NCI-H2029 treated with DMSO at 0.1 percent for 48 hours (cell line): ENCODE measurements around the gene PLXNA3.

Source experiments
- DNase-seq: peaks from one replicate; lab custom pipeline; 2025; lab: John Stamatoyannopoulos, UW

The PLXNA3 gene

GRCh38 chrX:154435171-154435733 is 22.8 kb upstream of the PLXNA3 start:
- DNase-seq, result no peak

- no peak for DNase-seq
Observed at GRCh38 chrX:154436374-154436982, 21.6 kb upstream of the PLXNA3 start.

- DNase-seq, result no peak
Observed at GRCh38 chrX:154436983-154437752, 20.9 kb upstream of the PLXNA3 start, which contains the start of gene GDI1. Gene GDI1 (plus strand): TSS chrX:154437154. CDS start chrX:154437255, 101 bp downstream.

GRCh38 chrX:154437971-154438893 is 19.8 kb upstream of the PLXNA3 start:
- DNase-seq, result no peak

- DNase-seq, result no peak
Observed at GRCh38 chrX:154439841-154440240, 18.2 kb upstream of the PLXNA3 start.

- DNase-seq, result no peak
Observed at GRCh38 chrX:154440623-154441357, 17.3 kb upstream of the PLXNA3 start.

GRCh38 chrX:154441564-154441963 is 16.5 kb upstream of the PLXNA3 start:
- no peak for DNase-seq

GRCh38 chrX:154441984-154442707 is 15.9 kb upstream of the PLXNA3 start:
- DNase-seq, result no peak

- no peak for DNase-seq
Observed at GRCh38 chrX:154443479-154443910, 14.6 kb upstream of the PLXNA3 start.

GRCh38 chrX:154443992-154444754 is 13.9 kb upstream of the PLXNA3 start, which contains the start of gene FAM50A:
Gene FAM50A (plus strand): TSS chrX:154444141. CDS start chrX:154444236, 95 bp downstream.
- no peak for DNase-seq

- DNase-seq, result no peak
Observed at GRCh38 chrX:154444755-154445246, 13.3 kb upstream of the PLXNA3 start.

GRCh38 chrX:154445776-154446175 is 12.3 kb upstream of the PLXNA3 start:
- no peak for DNase-seq

GRCh38 chrX:154446430-154446829 is 11.7 kb upstream of the PLXNA3 start:
- no peak for DNase-seq

GRCh38 chrX:154448484-154448883 is 9.6 kb upstream of the PLXNA3 start:
- DNase-seq, result no peak

- no peak for DNase-seq
Observed at GRCh38 chrX:154449618-154450017, 8.5 kb upstream of the PLXNA3 start.

GRCh38 chrX:154450312-154450711 is 7.8 kb upstream of the PLXNA3 start:
- DNase-seq, result no peak

- no peak for DNase-seq
Observed at GRCh38 chrX:154452823-154453222, 5.3 kb upstream of the PLXNA3 start.

- no peak for DNase-seq
Observed at GRCh38 chrX:154457491-154458115, 478 bp upstream of the PLXNA3 start.
